ENCODE results near the gene ZG16B. TPM values are rescaled to one million over a fixed set of nuclear protein-coding genes. Genes with fewer than 3 reads are reported as not detected.

The ZG16B gene
- total RNA-seq, 1 experiment from 2014 or later, result 2.3 TPM

- H3K9me2 ChIP-seq (ENCODE audit: insufficient read depth), result no peaks in the 10 kb centered on the region
- H3K4me3 ChIP-seq (replicated peaks in 1 of 2; ENCODE audit: low read depth in 1 of 2, low read length in 2 of 2), result peak overlapping the region in 1 of 2 experiments; percentile 59; a peak in 2 of 4 replicates
- H3K27me3 ChIP-seq (ENCODE audit: insufficient read depth, low read length), result no peaks in the 10 kb centered on the region
- H3K27ac ChIP-seq (ENCODE audit: low read depth, low read length), result peak overlapping the region; percentile 99
- peak overlapping the region; percentile 80 for H3K9ac ChIP-seq (ENCODE audit: low read length)
- TF ChIP-seq EGR1 (IDR thresholded peaks at IDR 0.05; ENCODE audit: low read depth) (no peak), EZH2 (IDR thresholded peaks at IDR 0.05) (no peak), SP1 (IDR thresholded peaks at IDR 0.05; ENCODE audit: low read depth) (no peak), CEBPB (IDR thresholded peaks at IDR 0.05; ENCODE audit: low read depth) (no peak), ZBTB33 (IDR thresholded peaks at IDR 0.05; ENCODE audit: extremely low read depth, insufficient replicate concordance, low read length) (no peak), YY1 (IDR thresholded peaks at IDR 0.05; ENCODE audit: extremely low read depth, insufficient replicate concordance, low read depth, low read length) (no peak), ATF3 (IDR thresholded peaks at IDR 0.05) (no peak), ZNF274 (IDR thresholded peaks at IDR 0.05; ENCODE audit: low read depth, low read length) (no peak), CBX3 (IDR thresholded peaks at IDR 0.05; ENCODE audit: low read depth) (no peak), RAD21 (IDR thresholded peaks at IDR 0.05; ENCODE audit: low read depth) (no peak), ELF1 (IDR thresholded peaks at IDR 0.05; ENCODE audit: borderline replicate concordance, low read depth) (no peak), SRF (IDR thresholded peaks at IDR 0.05; ENCODE audit: low read depth) (no peak), CTCF (IDR thresholded peaks at IDR 0.05 in 2 of 3, conservative IDR thresholded peaks at IDR 0.05 in 1 of 3; ENCODE audit: borderline replicate concordance in 1 of 3, insufficient read depth in 1 of 3, low read depth in 2 of 3, low read length in 2 of 3) (no peak), EZH2phosphoT487 (IDR thresholded peaks at IDR 0.05; ENCODE audit: borderline replicate concordance) (no peak), TCF7L2 (IDR thresholded peaks at IDR 0.05; ENCODE audit: borderline replicate concordance, extremely low read depth, insufficient read depth, insufficient read length) (no peak), JUND (IDR thresholded peaks at IDR 0.05) (no peak), POLR2A (IDR thresholded peaks at IDR 0.05; ENCODE audit: borderline replicate concordance, extremely low read depth, insufficient read depth, insufficient read length) (no peak), POLR2AphosphoS5 (IDR thresholded peaks at IDR 0.05; ENCODE audit: low read depth, low read length) (no peak), ZFX (IDR thresholded peaks at IDR 0.05) (no peak)
- intact Hi-C loops (cut with micrococcal nuclease), result no loop called here
- peak overlapping the region; percentile 91 for H3K4me2 ChIP-seq (ENCODE audit: low read length)
- H2AFZ ChIP-seq (ENCODE audit: low read depth, low read length, poor library complexity, severe bottlenecking), result no peak overlapping the region
- no peaks in the 10 kb centered on the region for H3K79me2 ChIP-seq (ENCODE audit: insufficient read depth, low read length)
- DNase-seq (ENCODE audit: low read depth, low spot score) (no peak), ATAC-seq (no peak)
- H3K9me3 ChIP-seq (ENCODE audit: control insufficient read depth in 1 of 2, insufficient read depth in 1 of 2, low read depth in 1 of 2, low read length in 2 of 2), result no peaks in the 10 kb centered on the region
- H3K36me3 ChIP-seq (ENCODE audit: control insufficient read depth in 1 of 2, insufficient read depth in 2 of 2, low read length in 2 of 2), result no peaks in the 10 kb centered on the region
- ChIA-PET POLR2A (no interaction called here), CTCF (no interaction called here), RAD21 (ENCODE audit: low non-redundant PET in 1 of 2, low total read pairs in 2 of 2, uncharacterized antibody in 2 of 2, unreplicated experiment in 2 of 2) (no interaction called here)
- H3K4me1 ChIP-seq (ENCODE audit: control insufficient read depth in 1 of 2, insufficient read depth in 2 of 2, low read length in 2 of 2), result peaks cover 20 to 49% of the 10 kb centered on the region in 2 experiments
- no peaks in the 10 kb centered on the region for H4K20me1 ChIP-seq (ENCODE audit: insufficient read depth)
- no TSS peak for BruUV-seq (replicated peaks)
These were observed 4.9 kb downstream of the ZG16B start for GRCh38 chr16:2834968-2835367.
